HepG2 (cell line): ENCODE results near the gene BLOC1S1. TPM values are rescaled to one million over a fixed set of nuclear protein-coding genes. Genes with fewer than 3 reads are reported as not detected.

ENCODE experiments used
- ATAC-seq: fragments of 200-7000 bp; cut with Tn5 transposase; 3 replicates; pipeline ENCODE4 v1.9.1; 2020; ENCODE audit warnings: mild to moderate bottlenecking, moderate library complexity
- BruUV-seq: library from RNA; stranded (reverse); fragments of 400-500 nt; replicated peaks from 2 replicates; lab custom pipeline; 2021; lab: Mats Ljungman, UMichigan
- CTCF ChIA-PET: fragments of 300-600 bp; formaldehyde crosslinking; extraction: SDS; loops from one replicate; lab custom pipeline; 2021; ENCODE audit warnings: low total read pairs, inconsistent platforms, low intra/inter-chr PET ratio; lab: Yijun Ruan, JAX
- POLR2A ChIA-PET: fragments of 350-600 bp; sonication (Branson Sonifier 250); formaldehyde crosslinking; loops from one replicate; lab custom pipeline; 2020; ENCODE audit warnings: antibody characterized with exemption, inconsistent platforms; lab: Yijun Ruan, JAX
- DNase-seq: peaks from one replicate; pipeline ENCODE4 v3.0.0-alpha.2; 2015; ENCODE audit warnings: low spot score
- FAIRE-seq: peaks from 3 replicates; lab custom pipeline; 2011; peaks lifted over from hg19 to GRCh38; lab: Jason Lieb, UNC
- H2AFZ ChIP-seq: one replicate; pipeline ENCODE4 v1.6.1; 2011; ENCODE audit warnings: low read length, inconsistent platforms
- H3K27ac ChIP-seq: fragments of 300-600 bp; 3 replicates; pipeline ENCODE4 v1.8.0; 2011; ENCODE audit warnings: mixed run types, mild to moderate bottlenecking, mixed read lengths, low read length, inconsistent platforms; ENCODE audit not compliant: insufficient read depth; ENCODE audit errors: extremely low read length
- H3K27me3 ChIP-seq, 2 experiments: fragments of 200-600 bp in 1 of 2; 2 replicates in 1 of 2; 3 replicates in 1 of 2; pipeline versions ENCODE4 v1.6.0 to v1.8.0; 2011; ENCODE audit warnings: low read length in 2 of 2, mild to moderate bottlenecking in 2 of 2, moderate library complexity in 2 of 2, inconsistent platforms in 1 of 2; ENCODE audit not compliant: insufficient read depth in 2 of 2, control insufficient read depth in 1 of 2
- H3K36me3 ChIP-seq, 2 experiments: fragments of 200-600 bp in 1 of 2; replicated peaks in 1 of 2; 2 replicates in 1 of 2; 3 replicates in 1 of 2; pipeline versions ENCODE4 v1.5.1 to v1.8.0; 2011; ENCODE audit warnings: low read length in 2 of 2, inconsistent platforms in 1 of 2; ENCODE audit not compliant: insufficient read depth in 2 of 2, control insufficient read depth in 1 of 2
- H3K4me1 ChIP-seq: 2 replicates; pipeline ENCODE4 v1.5.1; 2012; ENCODE audit warnings: low read length, inconsistent platforms; ENCODE audit not compliant: insufficient read depth
- H3K4me2 ChIP-seq: 2 replicates; pipeline ENCODE4 v1.6.0; 2011; ENCODE audit warnings: low read depth, low read length, inconsistent platforms
- H3K4me3 ChIP-seq, 3 experiments: fragments of 200-600 bp in 1 of 3; sonication (generic), shearing (Covaris generic) in 1 of 3; replicated peaks in 1 of 3; 2 replicates each; pipeline ENCODE4 v1.5.1; 2011 to 2016; ENCODE audit warnings: low read length in 3 of 3, inconsistent platforms in 2 of 3, low read depth in 2 of 3, mild to moderate bottlenecking in 2 of 3, control low read depth in 1 of 3, mixed read lengths in 1 of 3; ENCODE audit not compliant: insufficient read depth in 1 of 3
- H3K79me2 ChIP-seq: one replicate; pipeline ENCODE4 v1.6.1; 2011; ENCODE audit warnings: low read length, inconsistent platforms; ENCODE audit not compliant: insufficient read depth
- H3K9ac ChIP-seq: 2 replicates; pipeline ENCODE4 v1.6.0; 2011; ENCODE audit warnings: mild to moderate bottlenecking, low read depth, low read length, inconsistent platforms; ENCODE audit not compliant: insufficient read depth
- H3K9me3 ChIP-seq: 2 replicates; pipeline ENCODE4 v1.5.1; 2012; ENCODE audit warnings: mild to moderate bottlenecking, low read length
- H4K20me1 ChIP-seq: 2 replicates; pipeline ENCODE4 v1.6.0; 2011; ENCODE audit warnings: inconsistent platforms, mild to moderate bottlenecking, low read length, moderate library complexity; ENCODE audit not compliant: insufficient read depth
- EED ChIP-seq: sonication (generic); formaldehyde crosslinking; IDR thresholded peaks from 2 replicates; pipeline ENCODE4 v1.5.0; 2020; ENCODE audit warnings: mild to moderate bottlenecking, missing genetic modification reagents
- FOXP4 ChIP-seq: sonication (generic); formaldehyde crosslinking; IDR thresholded peaks from 2 replicates; pipeline ENCODE4 v1.4.0; 2020; ENCODE audit warnings: missing genetic modification reagents
- HOXA9 ChIP-seq: sonication (generic); formaldehyde crosslinking; IDR thresholded peaks from 2 replicates; pipeline ENCODE4 v1.8.1; 2022; ENCODE audit warnings: missing genetic modification reagents, mild to moderate bottlenecking, moderate library complexity, borderline replicate concordance
- IKZF4 ChIP-seq: sonication (generic); formaldehyde crosslinking; IDR thresholded peaks from 2 replicates; pipeline ENCODE4 v1.5.1; 2020; ENCODE audit warnings: borderline replicate concordance, mild to moderate bottlenecking, low read depth, missing genetic modification reagents; ENCODE audit errors: not compliant biosample characterization
- KDM1A ChIP-seq: IDR thresholded peaks from 2 replicates; pipeline ENCODE4 v1.6.1; 2016; ENCODE audit warnings: missing compliant biosample characterization
- KDM4B ChIP-seq: sonication (generic); formaldehyde crosslinking; IDR thresholded peaks from 2 replicates; pipeline ENCODE4 v1.4.0; 2020; ENCODE audit warnings: missing genetic modification reagents
- SMARCC2 ChIP-seq: fragments of 450-650 bp; IDR thresholded peaks from 2 replicates; pipeline ENCODE4 v1.6.1; 2017; ENCODE audit warnings: antibody characterized with exemption, mild to moderate bottlenecking
- SP2 ChIP-seq: sonication (generic); formaldehyde crosslinking; IDR thresholded peaks from 2 replicates; pipeline ENCODE4 v1.5.1; 2020; ENCODE audit warnings: mild to moderate bottlenecking, missing genetic modification reagents
- SRSF1 ChIP-seq: fragments of 200-400 bp; formaldehyde crosslinking; optimal IDR thresholded peaks from 2 replicates; pipeline ENCODE3; 2017; ENCODE audit warnings: mild to moderate bottlenecking, low read depth, low read length, moderate library complexity
- WGBS: methylation state at CpG from one replicate; pipeline ENCODE4 v1.1.6; 2017; ENCODE audit warnings: low lambda C conversion rate; 5-methylcytosine and 5-hydroxymethylcytosine counted together
- in situ Hi-C: cut with HindIII; loops from 2 replicates; pipeline ENCODE4 v1.10.0; 2017; ENCODE audit warnings: low pct_unique_long_range_greater_than_20kb; ENCODE audit not compliant: extremely low pct_ligation_motif_present
- intact Hi-C: fragments of 100-400 bp; cut with micrococcal nuclease; formaldehyde crosslinking; loops from one replicate; pipeline ENCODE4 v1.10.0; 2022; ENCODE audit not compliant: unreplicated experiment
- polyA plus RNA-seq, 8 experiments: library from polyadenylated mRNA; depleted of rRNA in 3 of 8; stranded (reverse) in 7 of 8; unstranded in 1 of 8; fragments of >200 nt; fragmentation: Illumina TruSeq in 4 of 8; extraction: Trizol in 4 of 8; gene quantifications; 2 replicates each; pipeline versions ENCODE4 v1.2.1 to v1.2.3, GENCODE V29; 2011 to 2016; ENCODE audit warnings: low read depth in 4 of 8, missing spikeins in 1 of 8, mixed read lengths in 1 of 8; ENCODE audit not compliant: insufficient read depth in 1 of 8
- total RNA-seq, 5 experiments: library from RNA; depleted of rRNA; stranded (reverse); fragments of >200 nt; fragmentation: Illumina TruSeq; extraction: Trizol; gene quantifications; 2 replicates each; pipeline ENCODE4 v1.2.3, GENCODE V29; 2016; ENCODE audit warnings: low read depth in 1 of 5
- TF ChIP-seq, protein P1 (sequence below): IDR thresholded peaks from 2 replicates; pipeline ENCODE4 v1.6.1; 2016; ENCODE audit warnings: missing compliant biosample characterization, missing genetic modification reagents, borderline replicate concordance
- TF ChIP-seq, protein P2 (sequence below): sonication (generic); formaldehyde crosslinking; IDR thresholded peaks from 2 replicates; pipeline ENCODE4 v1.4.0; 2020; ENCODE audit warnings: missing genetic modification reagents, mild to moderate bottlenecking, borderline replicate concordance

BLOC1S1 gene
- total and polyA plus RNA-seq, 2 of the 13 experiments (the other 11 are each of a cell fraction or from before 2014, with no cell fraction given) = 55.1 to 95.3 TPM

GRCh38 chr12:55734595-55734994 is 18.7 kb downstream of the BLOC1S1 start:
- Histone ChIP-seq H3K4me2 (no peak overlapping the region), H3K27ac (no peak overlapping the region), H3K9ac (no peak overlapping the region), H2AFZ (no peak overlapping the region), H3K27me3 (no peaks in the 10 kb centered on the region), H3K79me2 (no peaks in the 10 kb centered on the region), H3K4me1 (peaks cover 32% of the 10 kb centered on the region), H3K36me3 (no peaks in the 10 kb centered on the region), H3K4me3 (no peak overlapping the region), H3K9me3 (no peaks in the 10 kb centered on the region), H4K20me1 (no peaks in the 10 kb centered on the region)
- TF ChIP-seq IKZF4 (CRISPR knock-in tag) (no peak), KDM4B (CRISPR knock-in tag) (no peak), SP2 (CRISPR knock-in tag) (no peak), SMARCC2 (no peak), EED (CRISPR knock-in tag) (no peak), SRSF1 (no peak), FOXP4 (no peak), KDM1A (CRISPR knock-in tag) (no peak), HOXA9 (CRISPR knock-in tag) (no peak)
- TF ChIP-seq, protein P1, sequence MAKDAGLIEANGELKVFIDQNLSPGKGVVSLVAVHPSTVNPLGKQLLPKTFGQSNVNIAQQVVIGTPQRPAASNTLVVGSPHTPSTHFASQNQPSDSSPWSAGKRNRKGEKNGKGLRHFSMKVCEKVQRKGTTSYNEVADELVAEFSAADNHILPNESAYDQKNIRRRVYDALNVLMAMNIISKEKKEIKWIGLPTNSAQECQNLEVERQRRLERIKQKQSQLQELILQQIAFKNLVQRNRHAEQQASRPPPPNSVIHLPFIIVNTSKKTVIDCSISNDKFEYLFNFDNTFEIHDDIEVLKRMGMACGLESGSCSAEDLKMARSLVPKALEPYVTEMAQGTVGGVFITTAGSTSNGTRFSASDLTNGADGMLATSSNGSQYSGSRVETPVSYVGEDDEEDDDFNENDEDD (CRISPR knock-in tag) = no peak
- TF ChIP-seq, protein P2, sequence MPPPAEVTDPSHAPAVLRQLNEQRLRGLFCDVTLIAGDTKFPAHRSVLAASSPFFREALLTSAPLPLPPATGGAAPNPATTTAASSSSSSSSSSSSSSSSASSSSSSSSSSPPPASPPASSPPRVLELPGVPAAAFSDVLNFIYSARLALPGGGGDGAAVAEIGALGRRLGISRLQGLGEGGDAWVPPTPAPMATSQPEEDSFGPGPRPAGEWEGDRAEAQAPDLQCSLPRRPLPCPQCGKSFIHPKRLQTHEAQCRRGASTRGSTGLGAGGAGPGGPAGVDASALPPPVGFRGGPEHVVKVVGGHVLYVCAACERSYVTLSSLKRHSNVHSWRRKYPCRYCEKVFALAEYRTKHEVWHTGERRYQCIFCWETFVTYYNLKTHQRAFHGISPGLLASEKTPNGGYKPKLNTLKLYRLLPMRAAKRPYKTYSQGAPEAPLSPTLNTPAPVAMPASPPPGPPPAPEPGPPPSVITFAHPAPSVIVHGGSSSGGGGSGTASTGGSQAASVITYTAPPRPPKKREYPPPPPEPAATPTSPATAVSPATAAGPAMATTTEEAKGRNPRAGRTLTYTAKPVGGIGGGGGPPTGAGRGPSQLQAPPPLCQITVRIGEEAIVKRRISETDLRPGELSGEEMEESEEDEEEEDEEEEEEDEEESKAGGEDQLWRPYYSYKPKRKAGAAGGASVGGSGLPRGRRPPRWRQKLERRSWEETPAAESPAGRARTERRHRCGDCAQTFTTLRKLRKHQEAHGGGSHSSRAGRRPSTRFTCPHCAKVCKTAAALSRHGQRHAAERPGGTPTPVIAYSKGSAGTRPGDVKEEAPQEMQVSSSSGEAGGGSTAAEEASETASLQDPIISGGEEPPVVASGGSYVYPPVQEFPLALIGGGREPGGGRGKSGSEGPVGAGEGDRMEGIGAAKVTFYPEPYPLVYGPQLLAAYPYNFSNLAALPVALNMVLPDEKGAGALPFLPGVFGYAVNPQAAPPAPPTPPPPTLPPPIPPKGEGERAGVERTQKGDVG = no peak
- 61% methylated on average over 2 of the region's 3 CpGs for WGBS
- CTCF ChIA-PET = no interaction called here
- BruUV-seq = no TSS peak
- POLR2A ChIA-PET = no interaction called here
- ATAC-seq (no peak), FAIRE-seq (no peak), DNase-seq (no peak)
- intact Hi-C loops (no loop called here), in situ Hi-C loops (no loop called here)
